GM18517 (cell line): ENCODE results near the gene CNTN5.
"Not testable (repeated sequence)": the region's sequence is repeated elsewhere in the genome, so short reads cannot be mapped to it uniquely, and the experiment has no call there.

Experiments
- ATAC-seq: cut with Tn5 transposase; IDR thresholded peaks from one replicate; pipeline ENCODE4 v1.9.1; 2021; ENCODE audit warnings: mild to moderate bottlenecking, moderate library complexity; ENCODE audit not compliant: unreplicated experiment

Gene CNTN5

DNA sequence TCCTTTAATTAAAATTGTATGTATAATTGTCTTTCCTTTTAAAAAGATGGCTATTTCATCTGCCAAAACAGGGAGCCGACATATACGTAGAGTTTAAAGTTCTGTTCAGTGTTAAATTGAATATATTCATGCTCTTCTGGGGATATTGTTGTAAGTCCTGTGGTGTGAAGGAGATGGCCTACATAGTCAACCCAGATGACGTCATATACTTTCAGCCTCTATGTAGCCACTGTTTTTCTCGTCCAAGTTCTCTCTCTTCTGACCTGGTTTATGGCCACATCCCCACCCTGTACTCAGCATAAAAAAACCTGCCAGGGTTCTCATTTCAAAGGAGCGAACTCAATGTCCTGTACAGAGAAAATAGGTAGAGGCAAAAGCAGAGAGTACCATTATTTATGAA lies 1156.9 kb downstream of the CNTN5 start:
- ATAC-seq = no peak

DNA sequence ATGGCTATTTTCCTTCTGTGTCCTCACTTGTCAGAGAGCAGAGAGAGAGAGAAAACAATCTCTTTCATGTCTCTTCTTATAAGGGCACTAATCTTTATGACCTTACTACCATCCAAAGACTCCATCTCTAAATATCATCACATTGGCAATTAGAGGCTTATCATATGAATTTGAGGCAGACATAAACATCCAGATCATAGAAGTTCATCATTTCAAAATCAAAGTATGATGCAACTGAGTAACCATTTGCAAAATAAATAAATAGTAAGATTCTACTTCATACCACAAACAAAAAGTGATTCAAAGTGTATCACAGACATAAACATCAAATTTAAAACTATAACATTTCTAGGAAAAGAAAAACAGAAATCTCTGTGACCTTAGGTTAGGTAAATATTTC lies 1161.6 kb downstream of the CNTN5 start:
- ATAC-seq = no peak

GRCh38 chr11:100182927-100183326 lies 1162.2 kb downstream of the CNTN5 start:
- ATAC-seq = no peak

DNA sequence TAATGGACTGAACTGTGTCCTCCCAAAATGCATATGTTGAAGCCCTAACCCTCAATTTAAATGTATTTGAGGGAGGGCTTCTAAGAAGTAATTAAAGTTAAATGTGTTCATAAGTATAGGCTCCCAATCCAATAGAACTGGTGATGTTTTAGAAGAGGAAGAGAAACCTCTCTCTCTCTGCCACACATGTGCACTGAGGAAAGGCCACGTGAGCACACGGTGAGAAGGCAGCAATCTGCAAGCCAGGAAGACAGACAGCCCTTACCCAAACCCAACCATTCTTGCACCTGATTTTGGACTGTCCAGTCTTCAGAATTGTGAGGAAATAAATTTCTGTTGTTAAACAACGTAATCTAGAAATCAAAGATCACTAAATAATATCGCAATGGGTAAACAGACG lies 1164.8 kb downstream of the CNTN5 start:
- no peak for ATAC-seq

- no peak for ATAC-seq
These were observed 1167.5 kb downstream of the CNTN5 start for GRCh38 chr11:100188137-100188783.

DNA sequence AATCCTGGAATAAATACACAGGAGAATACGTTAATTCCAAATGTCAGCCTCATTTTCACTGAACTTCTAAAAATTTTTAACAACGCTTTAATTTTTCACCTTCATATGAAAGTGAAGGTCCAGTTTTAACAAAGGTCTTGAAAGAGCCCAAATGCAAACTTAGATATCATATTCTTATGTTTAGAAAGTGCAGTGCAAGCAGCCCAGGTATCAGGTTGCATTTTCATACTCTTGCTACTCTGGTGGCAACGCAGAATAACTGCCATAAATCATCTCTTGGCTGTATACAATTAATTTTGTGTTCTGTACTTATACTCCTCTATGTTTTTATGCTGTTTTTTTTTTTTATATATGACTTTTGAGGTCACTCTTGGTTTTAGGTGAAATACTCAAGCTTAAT lies 1169.6 kb downstream of the CNTN5 start:
- no peak for ATAC-seq

- ATAC-seq = no peak
These were observed 1171.4 kb downstream of the CNTN5 start for GRCh38 chr11:100192181-100192580.

DNA sequence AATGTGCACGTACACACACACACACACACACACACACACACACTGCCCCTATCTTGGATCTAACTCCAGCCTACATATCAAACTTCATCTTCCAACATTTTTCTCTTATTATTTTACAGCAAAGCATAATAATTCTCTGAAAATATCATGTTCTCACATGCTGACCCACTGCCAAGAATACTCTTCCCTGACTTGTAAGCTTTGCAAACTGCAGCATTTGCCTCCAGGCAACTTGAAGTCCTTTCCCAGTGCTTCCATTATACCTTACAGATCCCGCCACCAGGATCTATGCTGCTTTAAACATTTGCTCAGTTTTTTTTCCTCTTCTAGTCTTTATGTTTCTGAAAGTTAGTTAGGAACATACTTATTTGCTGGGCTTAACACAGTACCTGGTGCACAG lies 1183.0 kb downstream of the CNTN5 start:
- no peak for ATAC-seq

DNA sequence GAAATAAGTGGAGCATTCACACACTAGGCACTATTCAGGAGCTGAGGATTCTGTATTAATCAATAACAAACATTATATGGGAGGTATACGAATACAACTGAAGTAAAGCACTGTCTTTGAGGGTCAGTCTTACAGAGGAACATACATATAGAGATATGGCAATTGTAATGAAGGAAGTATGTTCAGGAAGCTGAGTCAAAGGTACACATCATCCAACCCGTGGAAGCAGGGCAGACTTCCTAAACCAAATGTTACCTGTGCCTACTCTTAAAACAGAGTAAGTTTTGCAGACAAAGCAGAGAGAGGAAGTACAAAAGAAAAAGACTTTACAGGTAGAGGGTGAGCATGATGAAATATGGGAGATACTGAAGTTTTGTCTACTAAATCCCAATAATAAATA lies 1185.2 kb downstream of the CNTN5 start:
- ATAC-seq = no peak

GRCh38 chr11:100208207-100208606 lies 1187.5 kb downstream of the CNTN5 start:
- no peak for ATAC-seq

GRCh38 chr11:100214791-100215190 lies 1194.0 kb downstream of the CNTN5 start:
- ATAC-seq = no peak

DNA sequence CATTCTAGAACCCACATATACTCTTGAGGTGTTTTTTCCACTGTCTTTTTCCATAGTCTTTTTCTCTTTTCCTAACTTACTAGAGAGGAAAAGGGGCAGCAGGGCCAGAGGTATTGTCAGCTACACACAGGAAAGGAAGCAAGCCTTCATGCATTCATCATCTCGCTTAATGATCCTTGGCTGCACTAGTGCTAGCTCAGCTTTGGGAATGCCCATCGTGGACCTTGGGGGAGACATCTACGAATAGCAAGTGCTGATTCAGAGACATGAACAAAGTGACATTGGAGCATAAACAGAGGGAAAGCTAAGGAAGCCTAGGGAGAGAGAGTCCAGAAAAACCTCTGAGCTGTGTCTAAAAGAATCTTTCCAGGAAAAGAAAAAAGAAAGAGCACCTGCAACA lies 1200.1 kb downstream of the CNTN5 start:
- ATAC-seq = no peak

DNA sequence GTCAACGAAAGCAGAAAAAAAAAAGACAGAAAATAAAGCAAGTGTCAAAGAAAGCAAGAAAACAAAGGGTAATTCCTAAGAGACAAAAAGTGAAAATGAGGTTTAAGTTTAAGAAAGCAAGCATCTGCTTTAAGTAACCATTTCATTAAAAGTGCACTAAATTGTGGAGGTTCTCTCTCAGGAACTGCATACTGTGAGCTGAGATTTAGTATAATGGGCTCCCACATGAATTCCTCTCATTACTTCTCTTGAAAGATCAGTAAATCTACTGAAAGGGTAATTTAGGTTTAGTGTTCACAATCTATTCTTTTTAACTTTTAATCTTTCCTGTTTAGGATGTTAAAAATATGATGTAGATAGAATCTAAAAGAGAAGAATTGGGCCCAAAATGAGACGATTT lies 1201.0 kb downstream of the CNTN5 start:
- ATAC-seq = no peak

DNA sequence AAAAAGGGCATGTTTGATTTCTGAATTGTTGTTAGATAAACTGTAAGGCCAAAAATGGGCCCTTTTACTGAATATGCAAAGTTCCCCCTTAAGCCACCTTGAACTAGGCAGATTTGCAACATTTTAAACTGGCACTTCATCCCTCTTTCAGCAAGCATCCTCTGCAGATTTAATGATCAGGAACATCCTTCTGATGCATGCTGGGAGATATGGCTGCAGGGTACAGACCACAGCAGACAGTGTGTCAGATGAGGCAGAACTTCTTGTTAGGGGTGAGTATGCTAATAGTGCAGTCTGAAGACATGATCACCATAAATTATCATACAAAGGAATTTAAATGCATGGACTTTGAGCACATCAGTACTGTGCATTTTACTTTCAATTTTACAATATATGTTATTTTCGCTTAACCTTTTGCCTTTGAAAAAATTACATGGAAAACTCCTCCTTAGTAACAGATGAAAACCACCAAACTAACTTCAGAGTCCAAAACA lies 1203.8 kb downstream of the CNTN5 start:
- ATAC-seq = no peak

DNA sequence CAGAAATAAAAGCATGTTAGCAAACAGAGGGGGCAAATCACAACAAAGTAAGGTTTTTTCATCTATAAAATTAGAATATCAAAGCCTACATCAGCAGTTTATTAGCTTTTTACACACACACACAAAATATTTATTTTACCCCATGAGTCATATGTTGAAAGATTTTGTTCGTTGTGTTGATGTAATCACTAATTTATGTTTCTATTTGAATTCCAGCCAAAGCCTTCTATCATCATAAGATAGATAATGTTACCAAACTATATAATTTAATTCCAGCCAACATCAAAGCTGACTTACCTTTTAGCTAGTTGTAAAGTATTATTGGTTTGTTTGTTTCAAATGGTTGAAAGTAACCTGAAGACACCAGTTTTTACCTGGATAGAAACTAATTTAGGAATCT lies 1208.3 kb downstream of the CNTN5 start:
- no peak for ATAC-seq

DNA sequence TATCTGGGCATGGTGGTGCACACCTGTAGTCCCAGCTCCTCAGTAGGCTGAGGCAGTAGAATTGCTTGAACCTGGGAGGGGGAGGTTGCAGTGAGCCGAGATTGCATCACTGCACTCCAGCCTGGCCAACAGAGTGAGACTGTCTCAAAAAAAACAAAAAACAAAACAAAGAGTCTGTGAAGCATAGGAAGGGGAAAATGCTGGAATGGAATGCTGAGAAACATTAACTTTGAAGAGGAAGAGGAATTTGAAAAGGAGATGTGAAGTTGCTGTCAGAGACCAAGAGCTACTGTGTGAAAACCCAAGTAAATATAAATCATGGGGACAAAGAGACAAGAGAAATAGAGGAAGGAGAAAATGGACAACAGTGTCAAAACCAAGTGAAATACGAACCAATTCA lies 1211.3 kb downstream of the CNTN5 start:
- ATAC-seq = no peak

DNA sequence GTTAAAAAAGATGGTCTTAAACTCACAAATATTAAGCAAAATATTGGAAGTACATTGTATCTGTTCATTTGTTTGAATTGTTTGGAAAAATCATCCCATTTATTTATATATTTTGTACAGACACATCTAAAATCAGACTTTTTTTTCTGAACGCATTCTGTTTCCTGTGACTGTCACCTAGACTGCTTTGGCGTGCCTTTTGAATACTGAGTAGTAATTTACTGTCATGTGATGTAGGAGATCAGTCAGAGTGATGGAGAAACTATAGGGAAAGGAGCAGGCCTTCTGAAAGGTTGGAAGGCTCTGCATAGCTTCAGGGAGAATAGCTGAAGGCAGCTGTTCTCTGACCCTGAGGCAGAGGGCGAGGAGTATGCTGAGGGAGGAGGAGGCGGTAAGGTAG lies 1214.3 kb downstream of the CNTN5 start:
- ATAC-seq = no peak

GRCh38 chr11:100240025-100240539 lies 1219.3 kb downstream of the CNTN5 start:
- ATAC-seq = no peak

DNA sequence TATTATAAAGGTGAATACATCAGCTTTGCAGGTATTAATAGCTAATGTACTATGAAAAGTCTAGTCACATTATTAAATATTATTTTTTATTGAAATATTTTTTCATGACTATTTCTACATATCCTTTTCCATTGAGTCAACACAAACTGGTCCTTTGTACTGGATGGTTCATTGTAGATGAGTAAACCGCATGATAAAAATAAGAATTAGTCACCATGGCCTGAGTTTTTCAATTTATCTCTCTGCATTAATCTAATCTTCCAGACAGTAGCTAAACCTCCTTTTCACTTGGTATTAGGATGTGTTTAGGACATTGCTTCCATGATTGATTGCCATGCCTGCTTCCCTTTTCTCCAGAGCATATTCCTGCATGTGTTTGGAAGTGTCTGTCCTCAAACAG lies 1227.0 kb downstream of the CNTN5 start:
- ATAC-seq = no peak

- not testable (repeated sequence) for ATAC-seq
These were observed 1236.6 kb downstream of the CNTN5 start for GRCh38 chr11:100257238-100257803.

GRCh38 chr11:100269516-100269915 lies 1248.8 kb downstream of the CNTN5 start:
- no peak for ATAC-seq

DNA sequence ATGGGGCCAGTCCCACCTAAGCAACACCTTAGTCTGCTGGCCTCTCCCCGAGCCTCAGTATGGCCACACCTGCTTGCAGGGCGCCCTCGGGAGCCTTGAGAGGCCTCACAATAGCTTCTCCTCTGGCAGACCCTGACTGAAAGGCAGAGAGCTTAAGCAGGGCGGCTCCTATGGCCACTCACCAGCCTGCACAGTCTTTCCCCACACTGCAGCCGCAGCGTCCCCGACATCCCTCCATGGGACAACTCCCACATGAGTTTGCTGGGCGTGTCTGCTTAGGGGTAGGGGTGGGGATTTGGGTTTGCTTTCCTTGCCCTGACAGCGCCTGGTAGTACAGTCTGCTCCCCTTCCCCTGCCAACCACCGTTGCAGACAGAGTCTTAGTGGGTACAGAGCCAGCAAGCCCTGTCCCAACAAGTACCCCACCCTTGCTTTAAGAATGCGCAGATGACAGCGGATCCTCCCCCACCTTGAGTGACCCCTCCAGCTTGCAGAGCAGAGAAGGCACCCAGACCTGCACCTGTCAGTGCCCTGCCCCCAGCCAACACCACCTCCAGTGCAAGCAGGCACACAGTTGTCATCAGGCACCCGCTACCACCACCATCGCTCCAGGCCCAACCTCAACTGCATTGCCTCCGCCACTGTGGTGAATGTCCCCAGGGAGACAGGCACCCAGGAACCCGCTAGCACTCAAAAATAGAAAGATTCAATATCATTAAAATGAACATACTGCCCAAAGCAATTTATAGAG lies 1252.5 kb downstream of the CNTN5 start:
- no peak for ATAC-seq
